KMS-11 (cell line): Measurements from ENCODE around the gene AKAP8L.

ENCODE experiments used
- H2AFZ ChIP-seq: fragments of 200-600 bp; sonication (generic); 2 replicates; pipeline ENCODE4 v1.6.1; 2016; ENCODE audit warnings: antibody characterized with exemption, mixed run types, low read depth
- H3K27ac ChIP-seq: fragments of 200-600 bp; sonication (generic); 2 replicates; pipeline ENCODE4 v1.6.1; 2016; ENCODE audit warnings: mild to moderate bottlenecking, mixed run types
- H3K27me3 ChIP-seq: fragments of 200-600 bp; sonication (generic); 2 replicates; pipeline ENCODE4 v1.6.1; 2017; ENCODE audit warnings: mild to moderate bottlenecking, low read depth, mixed run types, moderate library complexity; ENCODE audit not compliant: insufficient read depth
- H3K36me3 ChIP-seq: fragments of 200-600 bp; sonication (generic); 2 replicates; pipeline ENCODE4 v1.6.1; 2017; ENCODE audit warnings: mild to moderate bottlenecking, mixed run types; ENCODE audit not compliant: insufficient read depth
- H3K4me1 ChIP-seq: fragments of 200-600 bp; sonication (generic); 2 replicates; pipeline ENCODE4 v1.6.1; 2016; ENCODE audit warnings: mild to moderate bottlenecking, low read depth, mixed run types; ENCODE audit not compliant: poor library complexity, severe bottlenecking
- H3K4me2 ChIP-seq: fragments of 200-600 bp; sonication (generic); 2 replicates; pipeline ENCODE4 v1.7.0; 2016; ENCODE audit warnings: mild to moderate bottlenecking, mixed run types
- H3K4me3 ChIP-seq: fragments of 200-600 bp; sonication (generic); IDR thresholded peaks from 2 replicates; pipeline ENCODE4 v1.6.1; 2017; ENCODE audit warnings: low read depth, low read length, mixed read lengths; ENCODE audit not compliant: insufficient read depth
- H3K79me2 ChIP-seq: fragments of 200-600 bp; sonication (generic); 2 replicates; pipeline ENCODE4 v1.6.1; 2016; ENCODE audit warnings: low read depth, mixed run types; ENCODE audit not compliant: insufficient read depth
- H3K9ac ChIP-seq: fragments of 200-600 bp; sonication (generic); 2 replicates; pipeline ENCODE4 v1.6.1; 2016; ENCODE audit warnings: mild to moderate bottlenecking, mixed run types
- H4K20me1 ChIP-seq: fragments of 200-600 bp; sonication (generic); 2 replicates; pipeline ENCODE4 v1.6.1; 2016; ENCODE audit warnings: mild to moderate bottlenecking, mixed run types; ENCODE audit not compliant: insufficient read depth
- CTCF ChIP-seq: fragments of 200-600 bp; sonication (generic); conservative IDR thresholded peaks from 2 replicates; pipeline ENCODE4 v1.6.1; 2017; ENCODE audit warnings: low read depth, mild to moderate bottlenecking, antibody characterized with exemption, low read length, moderate library complexity, mixed read lengths

The AKAP8L gene

DNA sequence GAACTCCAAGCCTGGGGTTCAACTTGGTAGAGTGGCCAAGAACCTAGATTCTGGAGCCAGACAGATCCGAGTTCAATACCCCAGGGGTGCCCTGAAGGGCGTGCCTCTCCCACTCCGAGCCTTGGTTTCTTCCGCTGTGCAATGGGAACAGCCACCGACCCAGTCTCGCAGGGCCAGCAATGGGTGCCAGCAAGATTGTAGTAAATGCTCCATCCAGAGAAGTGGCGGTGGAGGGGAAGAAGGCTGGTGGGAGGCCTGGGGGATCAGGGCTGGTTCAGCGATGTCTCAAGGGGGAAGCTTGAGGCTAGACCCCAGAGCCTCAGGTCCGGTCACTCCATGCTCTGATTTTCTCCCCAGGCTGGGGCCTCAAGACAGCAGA lies 26.4 kb upstream of the AKAP8L start:
- Histone ChIP-seq H3K27ac (no peak overlapping the region), H3K36me3 (no peaks in the 10 kb centered on the region)

GRCh38 chr19:15444505-15445226 lies 25.9 kb upstream of the AKAP8L start:
- Histone ChIP-seq H3K4me1 (peaks cover 12% of the 10 kb centered on the region), H3K4me3 (no peak overlapping the region), H4K20me1 (no peaks in the 10 kb centered on the region), H3K27ac (no peak overlapping the region), H3K4me2 (no peak overlapping the region), H3K27me3 (no peaks in the 10 kb centered on the region), H3K79me2 (no peaks in the 10 kb centered on the region), H3K9ac (no peak overlapping the region), H3K36me3 (no peaks in the 10 kb centered on the region), H2AFZ (no peak overlapping the region)
- TF ChIP-seq CTCF: no peak

More for the DNA sequence above, 26.4 kb upstream of the AKAP8L start:
- H3K4me1 ChIP-seq: peaks cover 12% of the 10 kb centered on the region
- no peaks in the 10 kb centered on the region for H3K27me3 ChIP-seq
- H3K79me2 ChIP-seq: no peaks in the 10 kb centered on the region
- no peaks in the 10 kb centered on the region for H4K20me1 ChIP-seq
- TF ChIP-seq CTCF: no peak
- H3K4me2 ChIP-seq: no peak overlapping the region
- H3K4me3 ChIP-seq: no peak overlapping the region
- H3K9ac ChIP-seq: no peak overlapping the region
- H2AFZ ChIP-seq: no peak overlapping the region

DNA sequence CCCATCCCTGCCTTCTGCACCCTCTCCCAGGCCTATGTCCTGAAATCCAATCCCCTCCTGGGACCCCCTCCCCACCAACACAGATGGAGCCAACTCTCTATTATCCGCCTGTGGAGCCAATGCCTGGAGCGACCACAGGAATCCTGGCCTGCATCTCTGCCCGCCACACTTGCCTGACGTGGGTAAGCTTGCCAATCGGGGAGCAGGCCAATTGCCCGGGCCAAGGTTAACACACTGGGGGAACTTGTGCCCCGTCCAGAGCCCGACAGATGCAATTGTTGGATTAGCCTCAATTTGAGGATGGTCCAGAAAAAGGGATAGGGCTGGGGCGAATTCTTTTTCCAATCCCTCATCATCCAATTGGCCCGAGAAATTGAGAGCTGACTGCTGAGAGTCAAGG lies 25.1 kb upstream of the AKAP8L start:
- no peak overlapping the region for H3K9ac ChIP-seq
- H3K4me3 ChIP-seq: no peak overlapping the region
- no peaks in the 10 kb centered on the region for H3K36me3 ChIP-seq
- H3K4me1 ChIP-seq: peaks cover 9% of the 10 kb centered on the region
- H2AFZ ChIP-seq: no peak overlapping the region
- TF ChIP-seq CTCF: no peak
- no peak overlapping the region for H3K4me2 ChIP-seq
- no peaks in the 10 kb centered on the region for H4K20me1 ChIP-seq
- H3K27me3 ChIP-seq: no peaks in the 10 kb centered on the region
- no peaks in the 10 kb centered on the region for H3K79me2 ChIP-seq
- no peak overlapping the region for H3K27ac ChIP-seq

DNA sequence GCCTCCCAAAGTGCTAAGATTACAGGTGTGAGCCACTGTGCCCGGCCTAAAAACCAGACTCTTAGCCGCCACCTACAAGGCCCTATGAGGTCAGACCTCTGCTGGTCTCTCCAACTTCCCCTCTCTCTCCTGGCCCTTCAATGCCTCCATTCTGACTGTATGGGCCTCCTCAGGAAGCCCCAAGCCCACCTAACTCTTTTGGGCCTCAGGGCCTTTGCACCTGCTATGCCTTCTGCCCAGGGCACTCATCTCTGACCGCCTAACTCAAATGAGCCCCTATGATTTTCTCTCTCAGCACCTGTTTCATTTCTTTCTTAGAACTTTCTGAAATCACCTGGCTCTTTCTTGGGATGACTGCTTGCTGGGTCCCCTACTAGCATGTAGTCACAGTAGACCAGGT lies 24.5 kb upstream of the AKAP8L start:
- Histone ChIP-seq H3K9ac (no peak overlapping the region), H3K27ac (no peak overlapping the region), H3K4me2 (no peak overlapping the region), H3K27me3 (no peaks in the 10 kb centered on the region), H3K4me1 (peaks cover 7% of the 10 kb centered on the region), H3K79me2 (no peaks in the 10 kb centered on the region), H3K4me3 (no peak overlapping the region), H3K36me3 (no peaks in the 10 kb centered on the region), H2AFZ (no peak overlapping the region), H4K20me1 (no peaks in the 10 kb centered on the region)
- TF ChIP-seq CTCF: no peak
